KMS-11 (cell line): ENCODE results near the gene CFTR.

Source experiments
- H2AFZ ChIP-seq: fragments of 200-600 bp; sonication (generic); 2 replicates; pipeline ENCODE4 v1.6.1; 2016; ENCODE audit warnings: antibody characterized with exemption, mixed run types, low read depth
- H3K27ac ChIP-seq: fragments of 200-600 bp; sonication (generic); 2 replicates; pipeline ENCODE4 v1.6.1; 2016; ENCODE audit warnings: mild to moderate bottlenecking, mixed run types
- H3K27me3 ChIP-seq: fragments of 200-600 bp; sonication (generic); 2 replicates; pipeline ENCODE4 v1.6.1; 2017; ENCODE audit warnings: mild to moderate bottlenecking, low read depth, mixed run types, moderate library complexity; ENCODE audit not compliant: insufficient read depth
- H3K36me3 ChIP-seq: fragments of 200-600 bp; sonication (generic); 2 replicates; pipeline ENCODE4 v1.6.1; 2017; ENCODE audit warnings: mild to moderate bottlenecking, mixed run types; ENCODE audit not compliant: insufficient read depth
- H3K4me1 ChIP-seq: fragments of 200-600 bp; sonication (generic); 2 replicates; pipeline ENCODE4 v1.6.1; 2016; ENCODE audit warnings: mild to moderate bottlenecking, low read depth, mixed run types; ENCODE audit not compliant: poor library complexity, severe bottlenecking
- H3K4me2 ChIP-seq: fragments of 200-600 bp; sonication (generic); 2 replicates; pipeline ENCODE4 v1.7.0; 2016; ENCODE audit warnings: mild to moderate bottlenecking, mixed run types
- H3K4me3 ChIP-seq: fragments of 200-600 bp; sonication (generic); IDR thresholded peaks from 2 replicates; pipeline ENCODE4 v1.6.1; 2017; ENCODE audit warnings: low read depth, low read length, mixed read lengths; ENCODE audit not compliant: insufficient read depth
- H3K79me2 ChIP-seq: fragments of 200-600 bp; sonication (generic); 2 replicates; pipeline ENCODE4 v1.6.1; 2016; ENCODE audit warnings: low read depth, mixed run types; ENCODE audit not compliant: insufficient read depth
- H3K9ac ChIP-seq: fragments of 200-600 bp; sonication (generic); 2 replicates; pipeline ENCODE4 v1.6.1; 2016; ENCODE audit warnings: mild to moderate bottlenecking, mixed run types
- H4K20me1 ChIP-seq: fragments of 200-600 bp; sonication (generic); 2 replicates; pipeline ENCODE4 v1.6.1; 2016; ENCODE audit warnings: mild to moderate bottlenecking, mixed run types; ENCODE audit not compliant: insufficient read depth
- TF ChIP-seq, protein P1 (sequence below): fragments of 200-600 bp; sonication (generic); conservative IDR thresholded peaks from 2 replicates; pipeline ENCODE4 v1.6.1; 2017; ENCODE audit warnings: low read depth, mild to moderate bottlenecking, antibody characterized with exemption, low read length, moderate library complexity, mixed read lengths

Gene CFTR

DNA sequence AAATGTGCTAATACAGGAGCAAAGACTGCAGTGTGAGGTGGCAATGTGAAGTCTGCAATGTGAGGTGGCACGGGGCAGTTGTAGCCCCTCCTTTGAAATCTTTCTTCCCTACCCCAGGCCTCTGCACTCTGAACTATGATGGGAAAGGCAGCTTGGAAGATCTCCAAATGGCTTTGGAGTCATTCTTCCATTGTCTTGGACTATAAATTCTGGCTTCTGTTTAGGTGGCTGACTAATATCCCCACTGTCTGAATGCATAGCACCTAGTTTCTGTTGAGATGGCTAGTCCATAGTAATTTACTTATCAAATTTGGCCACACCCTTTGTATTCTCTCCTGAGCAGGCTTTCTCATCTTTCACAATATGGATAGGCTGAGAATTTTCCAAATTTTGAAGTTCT, 175.0 kb downstream of the CFTR start:
- H3K4me2 ChIP-seq = no peak overlapping the region
- no peak overlapping the region for H3K27ac ChIP-seq
- no peak overlapping the region for H3K4me3 ChIP-seq
- no peaks in the 10 kb centered on the region for H3K27me3 ChIP-seq
- H4K20me1 ChIP-seq = no peaks in the 10 kb centered on the region
- H3K9ac ChIP-seq = no peak overlapping the region
- no peak overlapping the region for H2AFZ ChIP-seq
- no peaks in the 10 kb centered on the region for H3K4me1 ChIP-seq
- TF ChIP-seq, protein P1, sequence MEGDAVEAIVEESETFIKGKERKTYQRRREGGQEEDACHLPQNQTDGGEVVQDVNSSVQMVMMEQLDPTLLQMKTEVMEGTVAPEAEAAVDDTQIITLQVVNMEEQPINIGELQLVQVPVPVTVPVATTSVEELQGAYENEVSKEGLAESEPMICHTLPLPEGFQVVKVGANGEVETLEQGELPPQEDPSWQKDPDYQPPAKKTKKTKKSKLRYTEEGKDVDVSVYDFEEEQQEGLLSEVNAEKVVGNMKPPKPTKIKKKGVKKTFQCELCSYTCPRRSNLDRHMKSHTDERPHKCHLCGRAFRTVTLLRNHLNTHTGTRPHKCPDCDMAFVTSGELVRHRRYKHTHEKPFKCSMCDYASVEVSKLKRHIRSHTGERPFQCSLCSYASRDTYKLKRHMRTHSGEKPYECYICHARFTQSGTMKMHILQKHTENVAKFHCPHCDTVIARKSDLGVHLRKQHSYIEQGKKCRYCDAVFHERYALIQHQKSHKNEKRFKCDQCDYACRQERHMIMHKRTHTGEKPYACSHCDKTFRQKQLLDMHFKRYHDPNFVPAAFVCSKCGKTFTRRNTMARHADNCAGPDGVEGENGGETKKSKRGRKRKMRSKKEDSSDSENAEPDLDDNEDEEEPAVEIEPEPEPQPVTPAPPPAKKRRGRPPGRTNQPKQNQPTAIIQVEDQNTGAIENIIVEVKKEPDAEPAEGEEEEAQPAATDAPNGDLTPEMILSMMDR = no peak
- no peaks in the 10 kb centered on the region for H3K36me3 ChIP-seq
- H3K79me2 ChIP-seq = no peaks in the 10 kb centered on the region

DNA sequence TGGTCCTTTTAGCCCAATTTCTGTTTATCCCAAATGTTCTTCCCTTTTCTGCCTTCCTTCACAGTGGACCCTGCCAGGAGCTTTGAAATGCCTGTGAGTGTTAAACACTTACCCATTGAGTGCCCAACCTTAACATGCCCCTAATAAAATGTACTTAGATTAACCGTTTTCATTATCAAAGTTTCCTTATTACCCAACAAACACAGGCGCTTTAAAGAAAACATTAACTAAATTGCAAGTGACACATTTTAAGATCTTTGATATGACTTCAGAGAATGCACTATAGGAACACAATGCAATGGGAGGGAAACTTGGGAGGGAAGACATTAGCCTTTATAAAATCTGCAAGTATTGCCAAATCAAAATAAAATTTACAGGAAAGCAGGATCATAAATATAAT, 177.0 kb downstream of the CFTR start:
- no peaks in the 10 kb centered on the region for H3K4me1 ChIP-seq
- no peaks in the 10 kb centered on the region for H4K20me1 ChIP-seq
- H3K27ac ChIP-seq = no peak overlapping the region
- H3K36me3 ChIP-seq = no peaks in the 10 kb centered on the region
- H2AFZ ChIP-seq = no peak overlapping the region
- no peak overlapping the region for H3K4me2 ChIP-seq
- no peaks in the 10 kb centered on the region for H3K27me3 ChIP-seq
- TF ChIP-seq, protein P1 = no peak
- no peak overlapping the region for H3K9ac ChIP-seq
- no peak overlapping the region for H3K4me3 ChIP-seq
- H3K79me2 ChIP-seq = no peaks in the 10 kb centered on the region

DNA sequence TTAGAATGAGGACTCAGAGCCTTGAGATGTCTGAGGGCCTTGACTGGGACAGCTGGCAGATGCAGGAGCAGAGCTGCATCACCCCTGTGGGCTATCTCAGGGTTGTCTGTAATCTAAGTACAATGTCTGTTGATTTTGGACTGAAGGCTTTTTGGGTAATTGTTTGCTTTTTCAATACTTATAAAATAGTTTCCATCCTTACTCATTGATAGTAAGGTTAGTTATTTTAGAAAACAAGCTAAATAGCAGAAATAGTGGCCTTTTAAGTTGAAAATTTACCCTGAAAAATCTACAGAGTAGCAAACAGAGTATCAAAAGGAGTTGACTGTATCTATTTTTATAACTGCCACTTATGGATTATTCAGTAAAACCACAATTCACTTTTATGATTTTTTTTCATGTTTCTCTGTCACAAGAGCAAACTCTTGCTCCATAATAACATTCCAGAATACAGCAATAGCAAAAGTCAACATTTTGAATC, 179.7 kb downstream of the CFTR start:
- H3K36me3 ChIP-seq = no peaks in the 10 kb centered on the region
- H3K4me3 ChIP-seq = no peak overlapping the region
- no peaks in the 10 kb centered on the region for H3K27me3 ChIP-seq
- H3K4me2 ChIP-seq = no peak overlapping the region; the same call in 1 of the 2 replicates
- no peaks in the 10 kb centered on the region for H3K4me1 ChIP-seq
- no peak overlapping the region for H3K9ac ChIP-seq
- H3K79me2 ChIP-seq = no peaks in the 10 kb centered on the region
- H2AFZ ChIP-seq = no peak overlapping the region
- TF ChIP-seq, protein P1 = no peak
- no peaks in the 10 kb centered on the region for H4K20me1 ChIP-seq
- H3K27ac ChIP-seq = no peak overlapping the region

DNA sequence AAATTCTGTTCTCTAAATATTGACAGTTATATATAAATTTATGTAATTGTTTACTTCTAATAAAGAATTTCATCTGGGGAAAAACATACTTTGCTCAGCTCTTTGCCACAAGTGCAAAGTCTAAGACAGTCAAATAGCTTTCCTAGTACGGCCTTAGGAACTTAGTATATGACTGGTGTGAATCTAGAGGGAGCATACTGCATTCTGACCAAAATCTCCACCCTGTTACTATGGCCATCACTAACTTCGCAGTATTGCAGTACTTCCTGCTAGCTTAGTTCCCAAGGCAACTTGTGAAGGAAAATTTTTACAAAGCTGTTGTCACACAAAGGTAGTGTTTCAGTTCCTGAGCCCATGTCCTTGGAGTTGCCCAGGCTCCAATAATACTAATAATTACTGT, 181.5 kb downstream of the CFTR start:
- Histone ChIP-seq H3K27ac (no peak overlapping the region), H2AFZ (no peak overlapping the region), H3K4me3 (no peak overlapping the region), H4K20me1 (no peaks in the 10 kb centered on the region), H3K27me3 (no peaks in the 10 kb centered on the region), H3K79me2 (no peaks in the 10 kb centered on the region), H3K4me2 (no peak overlapping the region), H3K4me1 (no peaks in the 10 kb centered on the region), H3K9ac (no peak overlapping the region), H3K36me3 (no peaks in the 10 kb centered on the region)
- TF ChIP-seq, protein P1 = no peak

DNA sequence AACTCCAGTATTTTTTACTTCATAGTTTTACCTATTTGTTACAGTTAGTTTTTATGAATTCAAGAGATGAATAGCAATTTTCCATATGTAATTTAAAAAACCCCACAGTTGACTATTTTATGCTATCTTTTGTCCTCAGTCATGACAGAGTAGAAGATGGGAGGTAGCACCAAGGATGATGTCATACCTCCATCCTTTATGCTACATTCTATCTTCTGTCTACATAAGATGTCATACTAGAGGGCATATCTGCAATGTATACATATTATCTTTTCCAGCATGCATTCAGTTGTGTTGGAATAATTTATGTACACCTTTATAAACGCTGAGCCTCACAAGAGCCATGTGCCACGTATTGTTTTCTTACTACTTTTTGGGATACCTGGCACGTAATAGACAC, 184.2 kb downstream of the CFTR start:
- no peak overlapping the region for H3K27ac ChIP-seq
- H3K27me3 ChIP-seq = no peaks in the 10 kb centered on the region
- H4K20me1 ChIP-seq = no peaks in the 10 kb centered on the region
- no peaks in the 10 kb centered on the region for H3K36me3 ChIP-seq
- H3K9ac ChIP-seq = no peak overlapping the region
- H3K79me2 ChIP-seq = no peaks in the 10 kb centered on the region
- H3K4me3 ChIP-seq = no peak overlapping the region
- no peak overlapping the region for H3K4me2 ChIP-seq
- no peaks in the 10 kb centered on the region for H3K4me1 ChIP-seq
- TF ChIP-seq, protein P1 = no peak
- no peak overlapping the region for H2AFZ ChIP-seq
